DND-41 (cell line): ENCODE measurements around the gene MYO5A.

Source experiments
- CTCF ChIP-seq: IDR thresholded peaks from 2 replicates; pipeline ENCODE4 v1.5.1; 2012; ENCODE audit warnings: borderline replicate concordance, low read length, moderate library complexity, mild to moderate bottlenecking; ENCODE audit not compliant: poor library complexity, severe bottlenecking; ENCODE audit errors: extremely low read depth
- EZH2 ChIP-seq: IDR thresholded peaks from 3 replicates; pipeline ENCODE4 v1.6.1; 2012; ENCODE audit warnings: borderline replicate concordance, low read depth, mild to moderate bottlenecking, moderate library complexity, low read length, inconsistent platforms; ENCODE audit not compliant: severe bottlenecking

GRCh38 chr15:52499506-52499905 is 29.2 kb downstream of the MYO5A start:
- no peak for TF ChIP-seq CTCF
- no peak for TF ChIP-seq EZH2
